Putamen (tissue), 1 donor: Measurements from ENCODE around the gene NANP.
"Not testable (repeated sequence)": the region's sequence is repeated elsewhere in the genome, so short reads cannot be mapped to it uniquely, and the experiment has no call there.

Experiments used
- DNase-seq: peaks from one replicate; pipeline ENCODE4 v3.0.0-alpha.2; 2016; ENCODE audit warnings: low spot score

Gene NANP, protein sequence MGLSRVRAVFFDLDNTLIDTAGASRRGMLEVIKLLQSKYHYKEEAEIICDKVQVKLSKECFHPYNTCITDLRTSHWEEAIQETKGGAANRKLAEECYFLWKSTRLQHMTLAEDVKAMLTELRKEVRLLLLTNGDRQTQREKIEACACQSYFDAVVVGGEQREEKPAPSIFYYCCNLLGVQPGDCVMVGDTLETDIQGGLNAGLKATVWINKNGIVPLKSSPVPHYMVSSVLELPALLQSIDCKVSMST

DNA sequence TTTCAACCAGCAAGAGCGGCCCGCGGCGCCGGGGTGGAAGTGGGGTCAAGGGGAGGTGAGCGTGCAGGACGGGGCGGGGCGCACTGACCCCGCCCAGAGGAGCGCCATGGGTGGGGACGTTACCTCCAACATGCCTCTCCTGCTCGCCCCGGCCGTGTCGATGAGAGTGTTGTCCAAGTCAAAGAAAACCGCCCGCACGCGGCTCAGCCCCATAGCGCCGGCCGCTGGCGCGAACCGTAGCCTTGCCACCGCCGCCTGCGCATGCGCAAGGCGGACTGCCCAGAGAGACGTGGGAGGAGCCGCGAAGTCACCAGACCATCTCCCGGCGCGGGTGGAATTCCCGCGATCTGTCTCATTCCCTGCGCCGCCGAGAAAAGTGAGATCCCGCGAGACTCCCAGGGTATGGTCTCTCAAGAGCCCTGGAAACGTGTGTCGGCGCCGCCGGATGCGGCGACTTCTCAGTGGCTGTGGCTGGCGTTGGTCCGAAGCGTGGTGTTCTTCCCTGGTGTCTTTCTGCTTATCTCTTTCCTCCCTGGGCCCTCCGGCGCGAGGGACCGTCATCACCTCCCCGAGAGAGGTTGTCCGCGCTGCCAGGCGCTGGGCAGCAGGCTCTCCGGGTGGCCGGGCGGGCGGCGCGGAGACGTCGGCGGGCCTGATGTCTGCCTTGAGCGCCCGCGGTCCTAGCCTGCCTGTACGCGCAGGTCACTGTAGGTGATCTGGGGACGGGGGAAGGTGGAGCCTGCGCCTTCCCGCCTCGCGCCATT, at the start of gene NANP:
TSS of gene NANP (minus strand) at position 279 of the 764 bp plus-strand sequence. CDS start at position 213, 66 bp downstream.
- DNase-seq: peak; percentile 93

DNA sequence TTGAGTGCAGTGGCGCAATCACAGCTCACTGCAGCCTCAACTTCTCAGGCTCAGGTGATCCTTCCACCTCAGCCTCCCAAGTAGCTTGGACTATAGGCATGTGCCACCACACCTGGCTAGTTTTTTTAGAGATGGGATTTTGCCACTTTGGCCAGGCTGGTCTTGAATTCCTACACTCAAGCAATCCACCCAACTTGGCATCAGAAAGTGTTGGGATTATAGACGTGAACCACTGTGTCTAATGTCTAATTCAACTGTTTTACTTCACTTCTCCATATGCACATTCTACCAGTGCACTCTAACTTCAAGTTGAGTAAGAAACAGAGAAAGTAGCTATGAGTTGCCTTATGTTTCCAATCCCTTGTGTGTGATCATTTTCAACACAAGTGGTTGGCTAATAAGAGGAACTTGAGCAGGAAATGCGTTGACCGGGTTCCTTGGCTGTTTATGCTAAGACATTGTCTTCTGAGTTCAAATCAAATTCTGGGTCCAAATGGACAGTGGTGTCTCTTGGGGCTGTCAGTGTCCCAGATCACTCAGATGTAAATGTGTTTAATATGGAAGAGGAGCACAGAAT, 48.9 kb upstream of the NANP start:
- no peak for DNase-seq

DNA sequence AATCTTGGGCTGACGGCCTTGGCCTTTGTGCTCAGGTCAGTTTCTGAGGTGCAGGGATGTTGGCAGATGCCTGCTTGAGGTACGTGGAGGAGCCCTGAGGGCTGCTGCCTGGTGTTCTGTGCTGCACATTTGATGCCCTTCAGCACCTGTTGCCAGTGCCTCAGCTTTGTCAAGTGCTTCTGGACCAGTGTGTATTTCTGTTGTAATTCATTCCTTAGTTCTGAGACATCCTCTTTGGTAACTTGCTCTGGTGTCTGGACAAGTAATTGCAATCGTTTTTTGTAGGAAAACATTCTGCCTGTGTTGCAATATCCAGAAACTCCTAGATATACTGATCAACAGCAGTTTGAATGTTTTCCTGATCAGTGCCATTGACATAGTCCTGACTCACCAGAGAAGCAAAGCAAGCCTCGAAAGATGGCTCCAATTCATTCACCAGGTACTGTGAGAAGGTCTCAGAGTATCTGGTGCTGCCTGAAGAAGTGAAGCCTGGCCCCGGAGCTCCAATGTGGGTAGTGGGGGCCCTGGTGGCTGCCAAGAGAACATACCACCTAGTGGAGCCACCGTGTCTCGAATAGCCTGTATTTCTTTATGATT, 46.1 kb upstream of the NANP start:
- DNase-seq: no peak

DNA sequence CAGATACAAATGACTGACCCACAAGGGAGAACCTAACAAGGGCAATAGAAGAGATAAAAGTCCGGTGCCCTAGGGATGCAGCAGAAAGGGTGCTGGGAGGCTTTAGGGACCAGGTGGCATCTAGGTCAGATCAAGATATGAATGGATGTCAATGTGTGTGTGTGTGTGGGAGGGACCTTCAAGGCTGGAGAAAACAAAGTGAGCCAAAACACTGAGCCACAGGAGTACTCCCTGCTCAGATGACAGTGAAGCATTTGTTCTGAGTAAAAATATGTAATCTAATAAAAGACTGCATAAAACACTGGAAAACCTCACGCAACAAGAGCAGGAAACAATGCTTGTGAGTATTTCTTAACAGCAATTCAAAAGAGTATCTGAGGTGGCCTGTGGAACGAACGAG, 44.6 kb upstream of the NANP start:
- DNase-seq: no peak

DNA sequence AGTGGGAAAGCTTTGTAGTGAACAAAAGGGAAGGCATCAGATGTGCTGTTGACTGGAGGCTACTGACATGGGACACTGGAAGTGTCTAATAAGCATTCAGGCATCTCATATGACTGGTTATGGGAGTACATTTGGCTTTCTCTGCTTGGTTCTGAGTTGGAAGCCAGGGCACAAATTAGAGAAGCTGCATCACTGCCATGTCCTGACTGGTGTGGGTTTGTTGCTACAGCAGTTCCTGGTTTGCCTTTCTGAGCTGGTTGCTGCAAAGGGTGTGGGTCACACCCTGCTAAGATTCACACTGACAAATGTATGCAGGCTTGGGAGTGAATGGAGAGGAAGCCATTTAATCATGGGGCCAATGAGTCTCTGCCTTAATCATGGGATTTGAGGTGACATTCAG, 36.2 kb upstream of the NANP start:
- no peak for DNase-seq

DNA sequence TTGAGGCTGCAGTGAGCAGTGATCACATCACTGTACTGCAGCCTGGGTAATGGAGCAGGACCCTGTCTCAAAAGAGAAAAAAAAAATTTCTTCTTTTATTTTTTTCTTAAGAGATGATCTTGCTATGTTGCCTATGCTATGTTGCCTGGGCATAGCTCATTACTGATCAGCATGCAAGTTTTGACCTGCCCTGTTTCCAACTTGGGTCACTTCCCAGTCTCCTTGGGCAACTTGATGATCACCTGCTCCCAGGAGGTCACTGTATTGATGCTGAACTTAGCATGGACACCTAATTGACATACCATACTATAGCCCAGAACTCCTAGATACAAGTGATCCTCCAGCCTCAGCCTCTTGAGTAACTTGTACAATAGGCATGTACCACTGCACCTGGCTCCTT, 30.7 kb upstream of the NANP start:
- DNase-seq: no peak

DNA sequence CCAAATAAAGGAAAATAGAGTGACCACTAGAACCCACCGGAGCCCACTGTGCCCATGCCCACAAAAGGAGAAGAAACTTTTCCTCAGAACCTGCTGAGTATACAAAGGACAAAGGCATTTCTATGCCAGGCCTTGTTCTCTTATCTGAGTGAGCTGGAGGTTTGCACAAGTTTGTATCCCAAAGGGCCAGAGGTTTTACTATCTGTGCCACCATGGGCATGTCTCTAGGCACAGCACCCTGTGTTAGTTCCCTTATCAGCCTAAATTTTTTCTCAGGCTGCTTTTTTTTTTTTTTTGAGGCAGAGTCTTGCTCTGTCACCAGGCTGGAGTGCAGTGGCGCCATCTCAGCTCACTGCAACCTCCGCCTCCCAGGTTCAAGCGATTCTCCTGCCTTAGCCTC, 29.1 kb upstream of the NANP start:
- not testable (repeated sequence) for DNase-seq

DNA sequence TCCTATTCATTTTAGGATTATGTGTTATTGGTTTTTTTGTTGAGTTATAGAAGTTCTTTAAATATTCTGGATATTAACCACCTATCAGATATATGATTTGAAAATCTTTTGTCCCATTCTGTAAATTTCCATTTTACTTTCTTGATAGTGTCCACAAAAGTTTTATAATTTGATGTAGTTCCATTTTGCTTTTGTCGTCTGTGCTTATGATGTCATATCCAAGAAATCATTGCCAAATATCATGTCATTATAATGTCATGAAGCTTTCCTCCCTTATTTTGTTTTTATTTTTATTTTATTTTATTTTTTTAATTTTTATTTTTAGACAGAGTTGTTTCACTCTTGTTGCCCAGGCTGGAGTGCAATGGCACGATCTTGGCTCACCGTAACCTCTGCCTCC, 21.0 kb upstream of the NANP start:
- DNase-seq: no peak

DNA sequence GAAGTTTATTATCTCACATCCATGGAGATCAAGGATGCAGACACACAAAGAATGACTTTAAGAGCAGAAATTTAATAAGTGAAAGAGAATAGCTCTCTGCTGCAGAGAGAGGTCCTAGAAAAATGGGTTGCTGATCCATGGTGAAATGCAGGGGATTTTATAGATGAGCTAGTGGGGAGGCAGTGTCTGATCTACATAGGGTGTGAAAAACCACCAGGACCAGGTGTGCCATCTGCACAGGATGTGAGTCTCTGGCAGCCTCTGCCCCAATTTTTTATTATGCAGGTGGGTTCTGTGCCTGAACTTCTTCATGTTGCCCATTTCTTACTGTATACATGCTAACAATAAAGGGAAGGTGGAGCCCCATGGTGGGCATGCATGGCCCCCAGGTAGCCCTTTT, 19.9 kb upstream of the NANP start:
- DNase-seq: no peak

DNA sequence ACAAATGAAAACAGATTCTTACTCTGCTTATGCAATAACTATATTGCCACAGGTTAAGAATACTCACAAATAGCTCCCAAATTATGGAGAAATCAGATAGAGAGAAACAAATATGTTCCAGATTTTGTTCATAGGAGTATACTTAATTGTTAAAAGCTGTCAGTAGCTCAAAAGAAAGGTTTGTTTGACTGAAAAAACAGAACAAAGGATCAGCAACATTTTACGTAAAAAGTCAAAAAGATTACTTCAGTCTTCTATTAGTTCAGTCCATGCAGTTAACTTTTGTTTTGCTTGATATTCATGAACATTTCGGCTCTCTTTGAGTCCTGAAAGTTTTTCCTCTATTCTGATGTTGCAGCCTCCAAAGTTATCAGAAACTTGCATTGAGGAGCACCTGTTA, 13.4 kb upstream of the NANP start:
- no peak for DNase-seq

DNA sequence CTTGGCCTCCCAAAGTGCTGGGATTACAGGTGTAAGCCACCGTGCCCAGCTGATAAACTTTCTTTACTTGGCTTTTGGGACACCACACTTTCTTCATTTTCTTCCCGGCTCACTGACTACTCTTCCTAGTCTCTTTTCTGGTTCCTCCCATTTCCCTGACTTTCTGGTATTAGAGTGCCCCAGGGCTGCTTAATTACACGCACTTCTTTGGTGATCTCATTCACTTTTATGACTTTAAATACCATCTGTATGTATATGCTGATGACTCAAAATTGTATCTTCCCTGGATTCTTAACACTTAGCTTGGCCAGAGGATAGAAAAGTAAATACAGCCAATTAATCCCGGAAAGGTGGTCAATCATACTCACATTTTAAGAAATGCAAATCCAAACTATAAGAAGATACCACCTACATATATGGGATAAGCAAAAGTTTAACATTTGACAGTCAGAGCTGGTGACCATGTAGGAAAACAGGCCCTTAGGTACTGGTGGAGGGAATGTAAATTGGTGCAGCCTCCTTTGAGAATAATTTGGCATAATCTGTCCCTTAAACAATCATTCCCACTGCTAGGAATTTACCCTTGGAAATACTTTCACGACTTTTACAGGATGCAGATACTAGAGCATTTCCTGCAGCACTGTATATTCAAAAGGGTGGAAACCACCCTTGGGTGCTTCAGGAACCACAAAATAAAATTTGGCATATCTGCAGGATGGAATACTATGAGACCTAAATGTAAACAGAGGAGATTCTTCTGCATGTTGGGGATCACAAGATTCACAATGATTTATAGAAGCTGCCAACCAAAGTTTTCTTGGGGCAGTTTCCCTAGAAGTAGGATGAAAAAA, 9.4 kb upstream of the NANP start:
- no peak for DNase-seq

DNA sequence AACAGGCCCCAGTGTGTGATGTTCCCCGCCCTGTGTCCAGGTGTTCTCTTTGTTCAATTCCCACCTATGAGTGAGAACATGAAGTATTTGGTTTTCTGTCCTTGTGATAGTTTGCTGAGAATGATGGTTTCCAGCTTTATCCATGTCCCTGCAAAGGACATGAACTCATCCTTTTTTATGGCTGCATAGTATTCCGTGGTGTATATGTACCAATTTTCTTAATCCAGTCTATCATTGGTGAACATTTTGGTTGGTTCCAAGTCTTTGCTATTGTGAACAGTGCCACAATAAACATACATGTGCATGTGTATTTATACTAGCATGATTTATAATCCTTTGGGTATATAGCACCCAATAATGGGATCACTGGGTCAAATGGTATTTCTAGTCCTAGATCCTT, 6.8 kb upstream of the NANP start:
- DNase-seq: not testable (repeated sequence)

DNA sequence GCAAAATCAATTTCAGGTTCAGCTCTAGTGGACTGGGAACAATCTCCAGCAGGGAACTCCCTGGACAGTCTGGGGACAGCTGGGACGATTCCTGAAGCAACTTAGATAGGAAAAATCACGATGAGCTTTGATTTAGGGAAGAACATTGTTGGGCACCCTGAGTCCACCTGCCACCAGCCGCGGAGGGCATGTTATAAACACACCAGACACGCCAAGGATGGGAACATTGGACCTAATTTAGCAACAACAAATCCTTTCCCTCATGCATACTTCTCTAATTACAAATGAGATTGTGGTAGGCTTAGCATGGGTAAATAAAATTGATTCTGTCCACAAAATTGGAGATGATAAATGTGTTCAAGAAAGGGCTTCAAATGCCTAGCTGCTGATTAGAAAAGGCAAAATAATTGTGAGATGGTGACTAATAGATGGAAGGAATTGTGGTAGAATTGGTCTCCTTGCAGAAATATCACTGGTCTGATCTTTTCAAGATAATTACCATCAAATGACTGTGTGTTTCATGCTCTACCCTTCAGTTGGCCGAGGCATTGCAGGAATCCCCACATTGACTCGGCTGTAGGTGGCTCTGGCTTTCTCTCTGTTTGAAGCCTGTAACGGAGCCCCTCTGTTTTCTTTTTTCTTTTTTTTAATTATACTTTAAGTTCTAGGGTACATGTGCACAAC, 6.1 kb upstream of the NANP start:
- no peak for DNase-seq

DNA sequence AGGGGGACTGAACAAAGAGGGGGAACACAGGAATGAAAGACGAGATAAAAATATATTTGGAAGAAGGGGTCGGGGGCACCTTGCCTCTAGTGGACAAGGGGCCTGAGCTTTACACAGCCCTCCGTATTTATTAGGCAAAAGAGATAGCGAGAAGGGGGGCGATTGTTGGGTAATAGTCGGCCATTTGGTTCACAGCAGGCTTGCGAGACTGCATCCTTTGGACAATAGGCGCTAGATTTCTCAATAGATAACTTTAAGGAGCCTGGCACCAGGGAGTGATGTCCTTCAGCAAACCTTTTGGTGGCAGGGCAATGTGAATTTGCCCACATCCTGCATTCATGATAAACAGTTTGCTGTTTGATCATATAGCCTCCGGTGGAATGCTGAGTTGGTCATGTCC, 3.0 kb upstream of the NANP start:
- no peak for DNase-seq

DNA sequence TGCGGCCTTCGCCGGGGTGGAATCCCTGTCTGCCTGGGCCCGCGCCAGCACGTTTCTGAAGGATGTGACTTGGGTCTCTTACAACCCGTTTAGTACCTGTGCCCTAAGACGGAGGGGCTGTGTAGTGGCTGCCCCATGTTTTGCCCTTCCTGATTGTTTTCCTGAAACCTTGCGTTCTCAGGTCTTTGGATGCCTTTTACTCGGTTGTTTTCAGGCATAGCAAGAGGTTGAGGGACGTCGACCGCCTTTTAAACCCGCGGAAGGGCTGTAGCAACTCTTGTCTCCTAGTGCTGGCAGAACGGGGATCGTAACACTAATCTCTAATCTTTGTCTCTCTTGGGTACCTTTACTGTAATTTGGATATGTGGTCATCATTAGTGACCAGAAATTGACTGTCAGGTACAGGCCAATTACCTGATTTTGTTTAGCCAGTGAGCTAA, 706 bp upstream of the NANP start:
- no peak for DNase-seq

DNA sequence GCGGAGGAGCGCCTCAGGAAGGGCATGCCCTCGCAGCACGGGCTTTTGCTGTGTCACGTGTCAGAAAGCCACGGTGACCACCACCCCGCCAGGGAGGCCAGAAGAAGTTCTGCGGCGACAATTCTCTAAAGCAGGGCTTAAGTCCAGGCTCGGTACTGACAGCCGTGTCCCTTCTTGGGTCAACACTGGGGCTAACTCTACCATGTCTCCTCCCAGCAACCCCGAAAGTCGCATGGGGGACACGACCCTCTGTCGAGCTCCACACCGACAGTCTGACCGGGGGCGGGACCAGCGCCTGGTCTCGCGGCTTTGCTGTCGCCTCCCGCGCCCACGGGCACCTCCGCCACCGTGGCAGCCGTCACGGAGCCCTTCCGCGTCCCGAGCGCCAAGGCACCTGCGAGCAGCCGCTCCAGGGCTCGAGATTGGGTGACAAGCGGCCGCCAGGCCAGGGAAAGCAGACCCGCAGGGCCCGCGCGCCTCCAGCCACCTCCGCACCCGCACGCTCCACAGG, 534 bp downstream of the NANP start:
- no peak for DNase-seq

DNA sequence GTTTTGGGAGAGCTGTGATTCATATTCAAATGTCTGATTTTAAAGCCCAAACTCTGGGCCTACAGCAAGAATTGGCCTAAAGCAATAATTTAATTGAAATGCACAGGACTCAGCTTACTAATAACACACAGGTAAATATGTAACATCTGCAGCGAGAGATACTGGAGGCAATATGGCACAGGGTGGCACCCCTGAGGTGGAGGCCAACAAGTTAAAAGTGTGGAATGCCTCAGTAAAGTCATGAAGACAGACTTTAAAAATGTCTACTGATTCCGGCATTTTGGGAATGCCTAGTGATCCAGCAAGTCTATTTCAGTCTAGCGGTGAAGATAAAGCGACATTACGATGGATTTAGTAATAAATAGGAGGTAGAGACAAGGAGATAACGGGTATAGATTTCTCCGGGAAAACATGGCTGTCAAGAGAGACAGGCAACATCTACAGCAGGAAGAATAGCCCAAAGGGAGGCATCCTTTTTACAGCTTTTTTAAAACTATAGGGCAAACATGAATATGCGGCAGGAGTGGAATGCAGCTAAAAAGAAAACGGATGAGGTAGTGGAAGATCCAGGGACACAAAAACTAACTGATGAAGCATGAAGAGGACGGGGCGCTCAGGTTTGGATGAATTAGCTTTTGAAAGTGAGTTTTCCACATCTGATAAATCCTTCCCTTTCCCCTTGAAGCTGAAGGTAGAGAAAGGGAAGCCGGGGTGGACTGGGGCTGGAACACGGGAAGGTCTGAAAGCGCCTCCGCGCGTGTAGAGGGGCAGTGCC, 1.2 kb downstream of the NANP start:
- peak; percentile 16 for DNase-seq

DNA sequence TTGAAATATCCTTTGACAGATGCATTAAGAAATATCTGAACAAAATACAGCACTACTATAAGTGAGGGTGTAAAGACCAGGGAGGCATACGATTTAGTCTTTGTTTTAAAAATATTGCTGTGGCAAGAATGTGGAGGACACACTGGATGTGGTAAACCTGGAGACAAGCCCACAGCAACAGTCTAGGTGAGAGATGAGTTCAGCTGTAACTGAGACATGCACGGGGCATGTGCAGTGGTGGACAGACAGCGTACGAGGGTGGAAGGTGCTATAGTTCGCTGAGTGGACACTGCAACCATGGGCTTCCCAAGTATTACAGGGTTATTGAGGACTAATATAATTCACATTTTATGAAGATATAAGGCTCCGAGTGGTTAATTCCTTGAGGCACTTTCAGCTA, 1.8 kb downstream of the NANP start:
- no peak for DNase-seq

DNA sequence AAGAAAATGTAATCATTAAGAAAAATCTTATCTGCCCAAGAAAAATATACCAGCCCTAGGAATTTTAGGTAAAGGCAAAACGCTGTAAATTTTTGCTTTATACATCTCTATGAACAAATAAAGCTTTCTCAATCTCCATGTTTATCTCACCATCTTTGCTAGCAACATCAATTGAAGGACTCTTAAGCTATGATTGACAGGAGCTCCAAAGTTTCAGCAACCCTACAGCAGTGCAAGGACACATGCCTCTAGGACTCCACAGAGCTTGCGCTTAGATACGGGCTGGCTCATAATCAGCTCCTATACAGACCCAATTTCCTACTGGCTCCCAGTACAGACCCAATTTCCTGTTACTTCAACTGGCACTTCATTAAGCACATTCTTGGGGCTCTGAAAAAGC, 4.3 kb downstream of the NANP start:
- DNase-seq: no peak

DNA sequence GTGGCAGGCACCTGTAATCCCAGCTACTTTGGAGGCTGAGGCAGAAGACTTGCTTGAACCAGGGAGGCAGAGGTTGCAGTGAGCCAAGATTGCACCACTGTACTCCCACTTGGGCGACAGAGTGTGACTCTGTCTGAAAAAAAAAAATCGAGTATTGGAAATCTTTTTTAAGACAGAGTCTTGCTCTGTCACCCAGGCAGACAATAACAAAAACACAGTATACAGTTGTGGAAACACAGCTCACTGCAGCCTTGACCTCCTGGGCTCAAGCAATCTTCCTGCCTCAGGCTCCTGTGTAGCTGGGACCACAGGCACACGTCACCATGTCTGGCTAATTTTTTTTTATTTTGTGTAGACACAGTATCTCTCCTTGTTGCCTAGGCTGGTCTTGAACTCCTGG, 15.0 kb downstream of the NANP start:
- DNase-seq: no peak
